HCT116 (cell line): ENCODE results near the gene PRSS57. TPM values are rescaled to one million over a fixed set of nuclear protein-coding genes. Genes with fewer than 3 reads are reported as not detected.

Experiments
- ATAC-seq: fragments of 200-7000 bp; cut with Tn5 transposase; 2 replicates; pipeline ENCODE4 v1.9.1; 2020; ENCODE audit warnings: mild to moderate bottlenecking, moderate library complexity
- BruUV-seq: library from RNA; stranded (reverse); fragments of 400-500 nt; replicated peaks from 2 replicates; lab custom pipeline; 2021; lab: Mats Ljungman, UMichigan
- CTCF ChIA-PET: fragments of 300-600 bp; sonication (Branson Sonifier 250); formaldehyde crosslinking; loops from one replicate; lab custom pipeline; 2021; ENCODE audit warnings: antibody characterized with exemption; lab: Charles Lee
- POLR2A ChIA-PET: fragments of 300-600, 350-600 bp; sonication (Branson Sonifier 250); formaldehyde crosslinking; loops from one replicate; lab custom pipeline; 2021; ENCODE audit warnings: antibody characterized with exemption; lab: Charles Lee
- RAD21 ChIA-PET, 2 experiments: fragments of 300-600 bp; sonication (Branson Sonifier 250); formaldehyde crosslinking; loops; one replicate each; lab custom pipeline; 2023; ENCODE audit warnings: low total read pairs in 2 of 2; ENCODE audit not compliant: uncharacterized antibody in 2 of 2, unreplicated experiment in 2 of 2, low non-redundant PET in 1 of 2; lab: Charles Lee
- DNase-seq: peaks from one replicate; pipeline ENCODE4 v3.0.0-alpha.2; 2010; ENCODE audit warnings: low read depth, low spot score
- H2AFZ ChIP-seq: fragments of 200-600 bp; shearing (Covaris generic), sonication (generic); 2 replicates; pipeline ENCODE4 v1.6.1; 2017; ENCODE audit warnings: low read depth, mixed run types, mixed read lengths, antibody characterized with exemption, low read length; ENCODE audit not compliant: poor library complexity, severe bottlenecking
- H3K27ac ChIP-seq: 2 replicates; pipeline ENCODE4 v1.5.1; 2012; ENCODE audit warnings: low read depth, low read length
- H3K27me3 ChIP-seq: fragments of 200-600 bp; sonication (generic); 2 replicates; pipeline ENCODE4 v1.6.1; 2016; ENCODE audit warnings: mixed run types, low read length, mixed read lengths; ENCODE audit not compliant: insufficient read depth
- H3K36me3 ChIP-seq, 2 experiments: fragments of 200-500 bp in 1 of 2; fragments of 200-600 bp in 1 of 2; sonication (Bioruptor generic) in 1 of 2; sonication (generic) in 1 of 2; 2 replicates each; pipeline versions ENCODE4 v1.5.1 to v1.6.1; 2014 to 2016; ENCODE audit warnings: low read length in 2 of 2, inconsistent platforms in 1 of 2, mixed read lengths in 1 of 2, mixed run types in 1 of 2; ENCODE audit not compliant: insufficient read depth in 2 of 2, control insufficient read depth in 1 of 2
- H3K4me1 ChIP-seq, 2 experiments: fragments of 200-600 bp in 1 of 2; sonication (generic) in 1 of 2; 2 replicates each; pipeline versions ENCODE4 v1.5.1 to v1.6.1; 2012 to 2017; ENCODE audit warnings: low read length in 2 of 2, inconsistent platforms in 1 of 2, mild to moderate bottlenecking in 1 of 2, mixed read lengths in 1 of 2, mixed run types in 1 of 2, moderate library complexity in 1 of 2; ENCODE audit not compliant: insufficient read depth in 2 of 2, control insufficient read depth in 1 of 2
- H3K4me2 ChIP-seq: fragments of 200-600 bp; sonication (generic); 2 replicates; pipeline ENCODE4 v1.6.1; 2017; ENCODE audit warnings: mixed run types, low read length, mixed read lengths
- H3K4me3 ChIP-seq, 2 experiments: fragments of 200-600 bp in 1 of 2; sonication (generic) in 1 of 2; replicated peaks in 1 of 2; 2 replicates each; pipeline ENCODE4 v1.5.1; 2011 to 2016; ENCODE audit warnings: low read length in 2 of 2, control low read depth in 1 of 2, low read depth in 1 of 2, mild to moderate bottlenecking in 1 of 2, mixed read lengths in 1 of 2, mixed run types in 1 of 2
- H3K79me2 ChIP-seq: fragments of 200-600 bp; sonication (generic); 2 replicates; pipeline ENCODE4 v1.6.1; 2017; ENCODE audit warnings: mild to moderate bottlenecking, mixed run types, low read length, moderate library complexity, mixed read lengths; ENCODE audit not compliant: insufficient read depth
- H3K9ac ChIP-seq: fragments of 200-600 bp; sonication (generic); 2 replicates; pipeline ENCODE4 v1.6.1; 2016; ENCODE audit warnings: low read length, mixed read lengths
- H3K9me2 ChIP-seq: fragments of 200-600 bp; sonication (generic), shearing (Covaris generic); 2 replicates; pipeline ENCODE4 v1.6.1; 2017; ENCODE audit warnings: mixed run types, mild to moderate bottlenecking, moderate library complexity; ENCODE audit not compliant: insufficient read depth
- H3K9me3 ChIP-seq, 2 experiments: fragments of 200-500 bp in 1 of 2; fragments of 200-600 bp in 1 of 2; sonication (Bioruptor generic) in 1 of 2; sonication (generic) in 1 of 2; 2 replicates each; pipeline ENCODE4 v1.6.1; 2014 to 2017; ENCODE audit warnings: low read length in 2 of 2, mixed read lengths in 2 of 2, inconsistent platforms in 1 of 2, low read depth in 1 of 2, mild to moderate bottlenecking in 1 of 2, mixed run types in 1 of 2, moderate library complexity in 1 of 2; ENCODE audit not compliant: control insufficient read depth in 1 of 2, insufficient read depth in 1 of 2
- H4K20me1 ChIP-seq: fragments of 200-600 bp; sonication (generic), shearing (Covaris generic); 2 replicates; pipeline ENCODE4 v1.6.1; 2017; ENCODE audit warnings: mixed run types, mild to moderate bottlenecking, moderate library complexity; ENCODE audit not compliant: insufficient read depth
- EGR1 ChIP-seq: IDR thresholded peaks from 2 replicates; pipeline ENCODE4 v1.6.1; 2012; ENCODE audit warnings: low read depth
- EZH2 ChIP-seq: fragments of 200-600 bp; sonication (generic); IDR thresholded peaks from 2 replicates; pipeline ENCODE4 v1.6.1; 2017; ENCODE audit warnings: antibody characterized with exemption, mixed run types
- FOSL1 ChIP-seq: IDR thresholded peaks from 2 replicates; pipeline ENCODE4 v1.6.1; 2012; ENCODE audit warnings: low read depth
- POLR2AphosphoS5 ChIP-seq: IDR thresholded peaks from 2 replicates; pipeline ENCODE4 v1.6.1; 2011; ENCODE audit warnings: mild to moderate bottlenecking, low read depth, low read length, moderate library complexity
- ZFX ChIP-seq: fragments of 450-650 bp; IDR thresholded peaks from 2 replicates; pipeline ENCODE4 v1.6.1; 2017
- intact Hi-C: fragments of 100-400 bp; cut with micrococcal nuclease; formaldehyde crosslinking; loops from 2 replicates; pipeline ENCODE4 v1.10.0; 2022
- total RNA-seq: library from RNA; stranded (reverse); gene quantifications from one replicate; pipeline ENCODE4 v1.2.1, GENCODE V29; 2021; ENCODE audit not compliant: unreplicated experiment
- TF ChIP-seq, protein P1 (sequence below): IDR thresholded peaks from 2 replicates; pipeline ENCODE4 v1.6.1; 2012; ENCODE audit warnings: low read depth
- TF ChIP-seq, protein P2 (sequence below), 3 experiments: fragments of 200-600 bp in 1 of 3; sonication (generic) in 1 of 3; IDR thresholded peaks in 2 of 3; conservative IDR thresholded peaks in 1 of 3; 2 replicates each; pipeline ENCODE4 v1.5.1; 2012 to 2017; ENCODE audit warnings: low read depth in 2 of 3, low read length in 2 of 3, antibody characterized with exemption in 1 of 3, borderline replicate concordance in 1 of 3, control low read depth in 1 of 3, mild to moderate bottlenecking in 1 of 3, mixed read lengths in 1 of 3, mixed run types in 1 of 3, moderate library complexity in 1 of 3; ENCODE audit not compliant: insufficient read depth in 1 of 3
- TF ChIP-seq, protein P3 (sequence below): IDR thresholded peaks from 2 replicates; pipeline ENCODE4 v1.6.1; 2012

The PRSS57 gene
- total RNA-seq, 1 experiment from 2014 or later, result not detected

- no peaks in the 10 kb centered on the region; a peak in 1 of 4 replicates for H3K36me3 ChIP-seq
- POLR2A ChIA-PET, result interaction anchor here (0.7 to 2.6 kb wide), 4 partner anchors 9 to 74 kb away, joined by 3 to 10 read pairs (median 4); no protein-coding TSS in a partner anchor
- TF ChIP-seq EZH2, result no peak
- TF ChIP-seq ZFX, result peak; percentile 71; the same call in 1 of the 2 replicates
- no peak for TF ChIP-seq EGR1
- TF ChIP-seq POLR2AphosphoS5, result no peak
- TF ChIP-seq, protein P1, sequence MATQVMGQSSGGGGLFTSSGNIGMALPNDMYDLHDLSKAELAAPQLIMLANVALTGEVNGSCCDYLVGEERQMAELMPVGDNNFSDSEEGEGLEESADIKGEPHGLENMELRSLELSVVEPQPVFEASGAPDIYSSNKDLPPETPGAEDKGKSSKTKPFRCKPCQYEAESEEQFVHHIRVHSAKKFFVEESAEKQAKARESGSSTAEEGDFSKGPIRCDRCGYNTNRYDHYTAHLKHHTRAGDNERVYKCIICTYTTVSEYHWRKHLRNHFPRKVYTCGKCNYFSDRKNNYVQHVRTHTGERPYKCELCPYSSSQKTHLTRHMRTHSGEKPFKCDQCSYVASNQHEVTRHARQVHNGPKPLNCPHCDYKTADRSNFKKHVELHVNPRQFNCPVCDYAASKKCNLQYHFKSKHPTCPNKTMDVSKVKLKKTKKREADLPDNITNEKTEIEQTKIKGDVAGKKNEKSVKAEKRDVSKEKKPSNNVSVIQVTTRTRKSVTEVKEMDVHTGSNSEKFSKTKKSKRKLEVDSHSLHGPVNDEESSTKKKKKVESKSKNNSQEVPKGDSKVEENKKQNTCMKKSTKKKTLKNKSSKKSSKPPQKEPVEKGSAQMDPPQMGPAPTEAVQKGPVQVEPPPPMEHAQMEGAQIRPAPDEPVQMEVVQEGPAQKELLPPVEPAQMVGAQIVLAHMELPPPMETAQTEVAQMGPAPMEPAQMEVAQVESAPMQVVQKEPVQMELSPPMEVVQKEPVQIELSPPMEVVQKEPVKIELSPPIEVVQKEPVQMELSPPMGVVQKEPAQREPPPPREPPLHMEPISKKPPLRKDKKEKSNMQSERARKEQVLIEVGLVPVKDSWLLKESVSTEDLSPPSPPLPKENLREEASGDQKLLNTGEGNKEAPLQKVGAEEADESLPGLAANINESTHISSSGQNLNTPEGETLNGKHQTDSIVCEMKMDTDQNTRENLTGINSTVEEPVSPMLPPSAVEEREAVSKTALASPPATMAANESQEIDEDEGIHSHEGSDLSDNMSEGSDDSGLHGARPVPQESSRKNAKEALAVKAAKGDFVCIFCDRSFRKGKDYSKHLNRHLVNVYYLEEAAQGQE, result no peak
- TF ChIP-seq, protein P2, sequence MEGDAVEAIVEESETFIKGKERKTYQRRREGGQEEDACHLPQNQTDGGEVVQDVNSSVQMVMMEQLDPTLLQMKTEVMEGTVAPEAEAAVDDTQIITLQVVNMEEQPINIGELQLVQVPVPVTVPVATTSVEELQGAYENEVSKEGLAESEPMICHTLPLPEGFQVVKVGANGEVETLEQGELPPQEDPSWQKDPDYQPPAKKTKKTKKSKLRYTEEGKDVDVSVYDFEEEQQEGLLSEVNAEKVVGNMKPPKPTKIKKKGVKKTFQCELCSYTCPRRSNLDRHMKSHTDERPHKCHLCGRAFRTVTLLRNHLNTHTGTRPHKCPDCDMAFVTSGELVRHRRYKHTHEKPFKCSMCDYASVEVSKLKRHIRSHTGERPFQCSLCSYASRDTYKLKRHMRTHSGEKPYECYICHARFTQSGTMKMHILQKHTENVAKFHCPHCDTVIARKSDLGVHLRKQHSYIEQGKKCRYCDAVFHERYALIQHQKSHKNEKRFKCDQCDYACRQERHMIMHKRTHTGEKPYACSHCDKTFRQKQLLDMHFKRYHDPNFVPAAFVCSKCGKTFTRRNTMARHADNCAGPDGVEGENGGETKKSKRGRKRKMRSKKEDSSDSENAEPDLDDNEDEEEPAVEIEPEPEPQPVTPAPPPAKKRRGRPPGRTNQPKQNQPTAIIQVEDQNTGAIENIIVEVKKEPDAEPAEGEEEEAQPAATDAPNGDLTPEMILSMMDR (IDR thresholded peaks at IDR 0.05 in 2 of 3, conservative IDR thresholded peaks at IDR 0.05 in 1 of 3; ENCODE audit: borderline replicate concordance in 1 of 3, insufficient read depth in 1 of 3, low read depth in 2 of 3, low read length in 2 of 3), result no peak
- TF ChIP-seq FOSL1, result no peak
- TF ChIP-seq, protein P3, sequence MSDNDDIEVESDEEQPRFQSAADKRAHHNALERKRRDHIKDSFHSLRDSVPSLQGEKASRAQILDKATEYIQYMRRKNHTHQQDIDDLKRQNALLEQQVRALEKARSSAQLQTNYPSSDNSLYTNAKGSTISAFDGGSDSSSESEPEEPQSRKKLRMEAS, result no peak
- TF ChIP-seq, all 23 proteins: peak for 1
- intact Hi-C loops, result loop anchor here (1.0 kb wide), 1 partner anchor 24 kb away; no protein-coding TSS in a partner anchor
- Histone ChIP-seq H3K27ac (peak overlapping the region; percentile 99), H4K20me1 (no peaks in the 10 kb centered on the region), H3K9me3 (no peaks in the 10 kb centered on the region), H3K4me1 (peaks cover 21 to 48% of the 10 kb centered on the region in 2 experiments), H3K4me3 (peak overlapping the region; percentile 56 to 82), H3K9me2 (no peaks in the 10 kb centered on the region), H3K79me2 (peaks cover 22% of the 10 kb centered on the region; the same call in 1 of the 2 replicates), H3K4me2 (peak overlapping the region; percentile 98), H2AFZ (no peak overlapping the region), H3K27me3 (no peaks in the 10 kb centered on the region), H3K9ac (peak overlapping the region; percentile 97)
- BruUV-seq, result no TSS peak
- ATAC-seq (peak; percentile 21), DNase-seq (no peak)
- CTCF ChIA-PET, result interaction anchor here (1.6 kb wide), 1 partner anchor 304 kb away, joined by 3 read pairs; the partner anchor contains the start of gene WDR18
- RAD21 ChIA-PET, result no interaction called here
Measured at GRCh38 chr19:679418-680286, 15.6 kb downstream of the PRSS57 start.
